SKM-1 treated with dmso at 0.1 percent for 144 hours (cell line): Measurements from ENCODE around the gene CASP14.
"Not testable (repeated sequence)": the region's sequence is repeated elsewhere in the genome, so short reads cannot be mapped to it uniquely, and the experiment has no call there.

Experiments used
- DNase-seq: peaks from one replicate; lab custom pipeline; 2025; ENCODE audit not compliant: unreplicated experiment; lab: John Stamatoyannopoulos, UW

Gene CASP14, protein sequence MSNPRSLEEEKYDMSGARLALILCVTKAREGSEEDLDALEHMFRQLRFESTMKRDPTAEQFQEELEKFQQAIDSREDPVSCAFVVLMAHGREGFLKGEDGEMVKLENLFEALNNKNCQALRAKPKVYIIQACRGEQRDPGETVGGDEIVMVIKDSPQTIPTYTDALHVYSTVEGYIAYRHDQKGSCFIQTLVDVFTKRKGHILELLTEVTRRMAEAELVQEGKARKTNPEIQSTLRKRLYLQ

DNA sequence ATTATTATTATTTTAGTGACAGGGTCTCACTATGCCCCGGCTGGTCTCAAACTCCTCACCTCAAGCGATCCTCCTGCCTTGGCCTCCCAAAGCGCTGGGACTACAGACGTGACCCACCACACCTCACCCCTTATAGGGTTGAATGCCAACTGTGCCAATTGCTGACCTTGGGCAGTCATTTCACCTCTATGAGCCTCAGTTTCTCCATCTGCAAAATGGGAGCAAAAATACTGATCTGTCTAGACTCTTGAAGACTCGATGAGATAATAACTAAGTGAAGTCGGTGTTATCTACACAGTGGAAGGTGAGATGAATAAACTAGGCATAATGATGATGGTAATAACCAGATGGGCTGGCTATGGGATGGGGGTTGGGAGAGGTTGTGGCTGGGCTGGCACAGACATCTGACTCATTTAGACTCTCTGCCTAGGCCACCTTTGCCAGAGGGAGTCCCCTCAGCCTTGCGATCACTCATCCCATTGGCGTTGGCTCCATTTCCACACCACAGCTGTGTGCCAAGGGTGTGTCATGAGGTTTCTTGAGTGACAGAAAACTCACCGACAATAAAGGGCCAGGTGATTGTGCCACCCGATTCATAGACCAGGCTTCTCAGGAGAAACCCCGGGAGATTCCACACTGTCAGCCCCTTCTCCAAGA is at the start of gene CASP14:
TSS of gene CASP14 (plus strand) at position 596 of the 657 bp plus-strand sequence. CDS start 2,772 bp downstream, outside the sequence.
- DNase-seq = no peak

DNA sequence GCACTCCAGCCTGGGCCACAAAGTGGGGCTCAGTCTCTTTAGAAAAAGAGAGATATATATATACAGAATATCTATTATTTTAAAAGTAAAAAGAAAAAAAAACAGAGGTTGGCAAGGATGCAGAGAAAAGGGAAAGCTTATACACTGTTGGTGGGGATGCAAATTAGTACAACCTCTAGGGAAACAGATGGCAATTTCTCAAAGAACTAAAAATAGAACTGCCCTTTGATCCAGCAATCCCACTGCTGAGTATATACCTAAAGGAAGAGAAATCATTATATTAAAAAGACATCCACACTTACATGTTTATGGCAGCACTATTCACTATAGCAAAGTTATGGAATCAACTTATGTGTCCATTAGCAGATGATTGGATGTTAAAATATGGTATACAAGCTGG is 41.0 kb upstream of the CASP14 start:
- DNase-seq = no peak

DNA sequence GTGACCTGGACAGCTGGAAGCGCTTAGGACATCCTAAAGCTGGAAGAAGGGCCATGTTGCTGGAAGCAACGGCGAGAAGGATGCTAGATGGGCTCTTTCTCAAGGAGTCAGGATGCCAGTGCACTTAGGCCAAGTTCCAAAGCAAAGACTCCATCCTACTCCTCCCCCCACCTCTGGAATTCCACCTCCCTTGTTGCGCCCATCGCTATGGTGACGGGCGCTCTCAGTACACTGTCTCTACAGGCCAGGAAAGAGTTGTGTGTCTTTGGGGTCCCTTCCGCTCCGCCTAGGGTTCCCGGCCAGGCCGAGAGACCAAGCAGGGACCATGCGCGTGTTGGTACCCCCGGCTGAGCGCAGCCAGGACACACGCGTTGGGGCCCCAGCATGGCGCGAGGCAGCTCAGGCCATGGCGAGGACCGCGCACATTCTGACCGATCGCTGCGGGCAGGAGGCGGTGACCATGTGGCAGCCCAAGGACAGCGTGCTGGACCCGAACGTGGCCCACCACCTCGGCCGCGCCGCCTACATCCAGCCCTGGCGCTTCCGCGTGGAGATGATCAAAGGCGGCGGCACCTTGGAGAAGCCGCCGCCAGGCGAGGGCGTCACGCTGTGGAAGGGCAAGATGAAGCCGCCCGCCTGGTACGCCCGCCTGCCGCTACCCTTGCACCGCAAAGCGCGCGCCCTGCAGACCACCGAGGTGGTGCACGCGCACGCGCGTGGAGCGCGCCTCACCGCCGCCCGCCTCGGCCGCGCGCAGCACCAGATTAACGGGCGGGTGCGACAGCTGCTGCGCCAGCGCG is 38.6 kb upstream of the CASP14 start:
- DNase-seq = no peak

DNA sequence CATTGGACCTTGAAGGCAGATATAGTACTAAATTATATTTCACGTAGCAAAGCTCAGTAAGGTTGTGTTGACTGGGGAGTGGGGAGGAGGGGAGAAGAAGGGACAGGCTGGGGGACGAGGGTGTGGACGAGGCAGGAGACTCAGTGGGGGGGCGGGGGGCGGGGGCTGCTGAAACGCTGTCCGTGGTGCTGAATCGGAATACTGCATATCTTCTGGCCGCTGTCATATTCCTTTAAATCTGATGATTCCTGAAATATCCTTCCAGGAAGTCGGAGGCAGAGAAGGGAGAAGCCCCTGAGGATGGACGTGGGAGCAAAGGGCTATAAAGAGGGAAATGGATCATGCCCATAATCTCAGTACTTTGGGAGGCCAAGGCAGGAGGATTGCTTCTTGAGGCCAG is 34.7 kb upstream of the CASP14 start:
- DNase-seq = no peak

DNA sequence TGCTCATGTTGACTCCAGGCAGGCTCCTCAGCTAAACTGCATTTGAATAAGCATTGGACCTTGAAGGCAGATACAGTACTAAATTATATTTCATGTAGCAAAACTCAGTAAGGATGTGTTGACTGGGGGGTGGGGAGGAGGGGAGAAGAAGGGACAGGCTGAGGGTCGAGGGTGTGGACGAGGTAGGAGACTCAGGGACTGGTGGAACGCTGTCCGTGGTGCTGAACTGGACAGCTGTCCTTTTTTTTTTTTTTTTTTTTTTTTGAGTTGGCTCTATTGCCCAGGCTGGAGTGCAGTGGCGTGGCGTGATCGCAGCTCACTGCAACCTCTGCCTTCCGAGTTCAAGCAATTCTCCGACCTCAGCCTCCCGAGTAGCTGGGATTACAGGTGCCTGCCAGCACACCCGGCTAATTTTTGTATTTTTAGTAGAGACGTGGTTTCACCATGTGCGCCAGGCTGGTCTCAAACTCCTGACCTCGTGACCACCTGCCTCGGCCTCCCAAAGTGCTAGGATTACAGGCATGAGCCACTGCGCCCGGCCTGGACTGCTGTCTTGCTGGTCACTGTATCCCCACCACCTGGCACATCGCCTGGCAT is 33.2 kb upstream of the CASP14 start:
- DNase-seq = no peak

DNA sequence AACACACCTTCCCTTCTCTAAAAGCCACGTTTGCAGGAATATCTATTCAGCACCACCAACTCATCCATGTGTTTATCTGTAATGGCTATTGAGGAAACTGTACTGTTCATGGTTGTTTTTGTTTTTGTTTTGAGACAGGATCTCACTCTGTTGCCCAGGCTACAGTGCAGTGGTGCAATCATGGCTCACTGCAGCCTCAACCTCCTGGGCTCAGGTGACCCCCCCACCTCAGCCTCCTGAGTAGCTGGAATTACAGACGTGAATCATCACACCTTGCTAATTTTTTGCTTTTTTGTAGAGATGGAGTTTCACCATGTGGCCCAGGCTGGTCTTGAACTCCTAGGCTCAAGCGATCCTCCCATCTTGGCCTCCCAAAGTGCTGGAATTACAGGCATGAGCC is 30.4 kb upstream of the CASP14 start:
- not testable (repeated sequence) for DNase-seq

DNA sequence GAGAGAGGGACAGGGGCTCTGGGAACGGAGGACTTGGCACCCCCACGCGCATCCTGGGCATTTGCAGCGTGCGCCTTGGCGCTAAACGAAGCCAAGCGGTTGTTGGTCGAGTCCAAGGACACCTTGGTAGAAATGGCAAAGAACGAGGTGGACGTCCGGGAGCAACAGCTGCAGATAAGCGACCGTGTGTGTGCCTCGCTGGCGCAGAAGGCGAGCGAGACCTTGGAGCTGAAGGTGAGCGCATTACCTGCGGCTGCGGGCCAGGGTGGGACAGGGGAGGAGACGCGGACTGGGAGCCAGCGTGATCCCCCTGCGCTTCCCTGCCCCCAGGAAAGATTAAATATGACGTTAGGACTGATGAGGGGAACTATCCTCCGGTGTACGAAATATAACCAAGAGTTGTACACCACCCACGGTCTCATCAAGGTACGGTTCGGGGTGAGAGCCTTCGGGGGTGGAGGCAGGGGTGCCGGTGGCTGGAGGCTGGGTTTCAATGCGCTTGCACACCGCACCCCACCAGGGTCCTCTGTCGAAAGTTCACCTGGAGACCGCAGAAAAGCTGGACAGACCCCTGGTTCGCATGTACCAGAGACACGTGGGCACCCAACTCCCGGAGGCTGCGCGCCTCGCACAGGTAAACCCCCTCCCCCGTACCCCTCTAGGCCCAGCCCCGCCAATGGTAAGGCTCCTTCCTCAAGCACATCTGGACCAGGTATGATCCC is 27.8 kb upstream of the CASP14 start:
- DNase-seq = no peak

DNA sequence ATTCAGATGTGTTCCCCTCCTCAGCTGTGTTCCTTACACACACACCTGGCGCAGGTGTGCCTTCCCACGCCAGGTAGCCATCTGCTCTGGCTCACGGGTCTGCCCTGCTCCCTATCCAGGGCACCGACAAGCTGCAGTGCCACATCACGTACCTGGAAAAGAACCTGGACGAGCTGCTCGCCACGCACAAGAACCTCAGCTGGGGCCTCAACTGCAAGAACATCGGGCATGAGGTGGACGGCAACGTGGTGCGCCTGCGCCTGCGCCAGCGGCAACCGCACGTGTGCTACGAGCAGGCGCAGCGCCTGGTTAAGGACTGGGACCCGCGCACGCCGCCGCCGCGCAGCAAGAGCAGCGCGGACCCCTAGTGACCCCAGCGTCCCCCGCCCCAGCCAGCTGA is 26.5 kb upstream of the CASP14 start:
- DNase-seq = no peak

DNA sequence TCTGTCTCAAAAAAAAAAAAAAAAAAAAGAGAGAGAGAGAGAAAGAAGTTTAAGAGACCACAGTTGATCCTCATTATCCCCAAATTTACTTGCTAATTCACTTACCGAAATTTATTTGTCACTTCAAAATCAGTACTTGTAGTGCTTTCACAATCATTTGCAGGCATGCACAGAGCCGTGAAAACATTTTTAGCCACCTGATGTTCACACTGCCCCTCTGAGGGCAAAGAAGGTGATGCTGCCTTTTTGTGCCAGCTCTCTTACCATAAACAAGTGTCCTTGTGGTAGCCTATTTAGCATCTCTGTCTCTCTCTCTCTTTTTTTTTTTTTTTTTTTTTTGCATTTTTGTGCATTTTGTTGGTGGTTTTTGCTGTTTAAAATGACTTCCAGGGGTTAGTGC is 24.1 kb upstream of the CASP14 start:
- peak; percentile 8 for DNase-seq

DNA sequence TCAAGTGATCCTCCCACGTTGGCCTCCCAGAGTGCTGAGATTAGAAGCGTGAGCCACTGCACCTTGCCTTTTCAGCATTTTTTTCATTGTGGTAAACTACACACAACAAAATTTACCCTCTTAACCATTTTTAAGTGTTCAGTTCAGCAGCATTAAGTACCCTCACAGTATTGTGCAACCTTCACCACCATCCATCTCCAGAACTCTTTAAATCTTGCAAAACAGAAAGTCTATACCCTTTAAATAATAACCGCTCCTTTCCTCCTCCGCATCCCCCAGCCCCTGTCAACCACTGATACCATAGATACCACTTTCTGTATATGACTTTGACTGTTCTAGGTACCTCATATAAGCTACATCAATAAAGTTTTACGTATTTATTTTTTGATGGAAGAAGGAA is 20.8 kb upstream of the CASP14 start:
- DNase-seq = no peak

DNA sequence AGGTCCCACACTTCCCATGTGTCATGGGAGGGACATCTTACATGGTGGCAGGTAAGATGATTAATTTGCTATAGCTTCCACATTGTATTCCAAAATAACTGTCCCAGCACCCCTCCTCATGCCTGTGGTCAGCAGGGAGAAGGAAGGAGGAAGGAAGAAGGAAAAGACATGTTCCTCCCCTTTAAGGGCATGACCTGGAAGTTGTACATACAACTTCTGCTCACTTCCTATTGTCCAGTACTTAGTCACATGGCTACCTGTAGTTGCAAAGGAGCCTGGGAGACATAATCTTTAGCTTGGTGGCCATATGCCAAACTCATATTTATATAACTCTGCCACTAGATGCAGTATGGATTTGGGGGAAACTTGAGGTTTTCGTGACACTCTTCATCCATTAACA is 17.6 kb upstream of the CASP14 start:
- no peak for DNase-seq

DNA sequence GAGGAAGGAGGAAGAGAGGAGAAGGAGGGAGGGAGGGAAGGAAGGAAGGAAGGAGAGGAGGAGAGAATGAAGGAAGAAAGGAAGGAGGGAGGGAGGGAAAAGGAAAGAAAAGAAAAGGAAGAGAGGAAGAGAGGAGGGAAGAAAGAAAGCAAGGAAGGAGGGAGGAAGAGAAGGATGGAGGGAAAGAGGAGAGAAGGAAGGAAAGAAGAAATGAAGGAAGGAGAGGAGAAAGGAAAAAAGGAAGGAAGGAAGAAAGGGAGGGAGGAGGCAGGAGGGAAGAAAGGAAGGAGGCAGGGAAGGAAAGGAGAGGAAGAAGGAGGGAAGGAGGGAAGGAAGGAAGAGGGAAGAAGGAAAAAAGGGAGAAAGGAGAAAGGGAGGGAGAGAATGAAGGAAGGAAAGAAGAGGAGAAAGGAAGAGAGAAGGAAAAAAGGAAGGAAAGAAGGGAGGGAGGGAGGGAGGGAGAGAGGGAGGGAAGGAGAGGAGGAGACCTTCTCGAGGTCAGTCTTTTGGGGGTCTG is 13.4 kb upstream of the CASP14 start:
- no peak for DNase-seq

DNA sequence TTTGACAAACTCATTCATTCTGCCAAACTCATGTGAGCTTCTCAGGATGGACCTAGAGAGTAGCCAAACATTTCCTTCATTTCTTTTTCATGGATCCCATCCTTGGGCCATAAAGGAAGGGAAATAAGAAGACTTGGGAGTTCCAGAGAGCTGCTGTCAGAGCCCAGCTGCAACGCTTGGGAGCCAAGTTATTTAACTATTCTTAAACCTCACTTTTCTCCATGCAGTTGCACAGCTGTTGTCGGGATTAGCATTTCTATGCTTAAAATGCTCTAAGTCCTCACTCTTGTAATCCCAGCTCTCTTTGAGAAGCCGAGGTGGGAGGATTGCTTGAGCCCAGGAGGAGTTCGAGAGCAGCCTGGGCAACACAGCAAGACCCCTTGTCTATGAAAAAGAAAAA is 11.7 kb upstream of the CASP14 start:
- no peak for DNase-seq

DNA sequence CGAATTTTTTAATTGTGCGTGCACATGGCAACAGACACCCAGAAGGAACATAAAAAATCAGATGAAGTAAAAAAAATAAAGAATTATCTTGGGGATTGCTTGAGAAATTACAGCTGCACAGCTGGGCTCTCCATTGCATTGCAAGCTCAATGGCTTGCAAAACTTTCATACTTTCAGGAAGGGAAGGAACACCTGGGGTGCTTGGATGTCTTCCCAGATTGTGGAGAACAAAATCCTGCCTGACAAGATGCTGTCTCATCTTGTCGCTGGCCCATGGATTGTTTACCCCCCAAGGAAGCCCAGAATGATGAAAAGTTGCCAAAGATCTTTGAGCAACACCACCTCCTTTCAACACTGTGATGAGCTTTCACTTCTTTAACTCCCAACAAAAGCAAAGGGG is 11.0 kb upstream of the CASP14 start:
- no peak for DNase-seq

DNA sequence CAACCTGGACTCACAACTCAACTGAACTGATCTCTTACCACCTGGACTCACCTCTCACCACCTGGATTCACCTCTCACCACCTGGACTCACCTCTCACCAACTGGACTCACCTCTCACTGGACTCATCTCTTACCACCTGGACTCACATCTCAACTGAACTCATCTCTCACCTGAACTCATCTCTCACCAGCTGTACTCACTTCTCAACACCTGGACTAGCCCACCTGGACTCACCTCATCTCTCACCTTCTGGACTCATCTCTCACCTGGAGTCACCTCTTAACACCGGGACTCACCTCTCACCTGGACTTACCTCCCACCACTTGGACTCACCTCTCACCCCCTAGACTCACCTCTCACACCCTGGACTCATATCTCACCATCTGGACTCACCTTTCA is 7.3 kb upstream of the CASP14 start:
- no peak for DNase-seq

DNA sequence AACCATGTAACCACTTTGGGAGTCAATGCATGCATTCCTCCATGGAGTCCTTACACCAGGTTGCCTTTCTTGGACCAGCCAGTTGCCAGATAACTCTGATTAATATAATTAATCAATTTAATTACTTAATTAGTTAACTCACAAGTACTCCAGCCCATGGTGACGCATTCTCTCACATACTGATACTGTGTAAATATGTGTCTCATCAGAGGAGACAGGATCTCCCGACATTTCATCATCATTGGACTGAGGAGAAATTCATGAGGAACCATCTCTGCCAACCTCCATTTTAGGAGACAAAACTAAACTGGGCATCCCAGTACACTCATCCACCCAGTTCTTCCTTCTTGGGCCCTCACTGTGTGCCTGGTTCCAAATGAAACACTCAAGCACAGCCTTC is 6.5 kb upstream of the CASP14 start:
- DNase-seq = no peak

DNA sequence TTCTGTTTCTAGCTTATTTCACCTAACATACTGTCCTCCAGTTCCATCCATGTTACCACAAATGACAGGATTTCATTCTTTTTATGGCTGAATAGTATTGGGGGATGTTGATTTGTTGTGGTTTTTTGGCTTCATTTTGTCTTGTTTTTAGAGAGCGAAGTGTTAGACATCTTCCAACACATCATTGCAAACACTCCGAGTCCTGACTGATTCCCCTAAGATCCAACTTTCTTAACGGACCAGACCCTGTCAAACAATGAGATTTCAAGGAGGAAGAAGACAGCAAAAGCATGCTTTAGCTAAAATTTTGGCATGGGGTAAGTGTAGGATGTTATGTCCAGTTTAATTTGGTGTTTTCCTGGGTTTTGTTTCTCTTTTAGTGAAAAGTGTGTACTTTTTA is 3.8 kb upstream of the CASP14 start:
- no peak for DNase-seq

DNA sequence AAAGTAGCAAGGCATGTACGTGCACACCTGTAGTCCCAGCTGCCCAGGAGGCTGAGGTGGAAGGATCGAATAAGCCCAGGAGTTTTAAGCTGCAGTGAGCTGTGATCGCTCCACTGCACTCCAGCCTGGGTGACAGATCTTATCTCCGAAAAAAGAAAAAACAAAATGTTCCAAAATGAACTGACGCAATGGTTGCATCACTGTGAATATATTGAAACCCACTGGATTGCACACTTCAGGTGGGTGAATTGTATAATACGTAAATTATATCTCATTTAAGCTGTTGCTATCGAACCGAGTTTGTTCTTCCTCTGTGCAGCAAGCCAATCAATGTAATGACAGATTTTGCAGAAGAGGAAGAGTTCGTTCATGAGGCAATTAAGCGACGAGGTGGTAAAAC is 1.6 kb upstream of the CASP14 start:
- DNase-seq = no peak

DNA sequence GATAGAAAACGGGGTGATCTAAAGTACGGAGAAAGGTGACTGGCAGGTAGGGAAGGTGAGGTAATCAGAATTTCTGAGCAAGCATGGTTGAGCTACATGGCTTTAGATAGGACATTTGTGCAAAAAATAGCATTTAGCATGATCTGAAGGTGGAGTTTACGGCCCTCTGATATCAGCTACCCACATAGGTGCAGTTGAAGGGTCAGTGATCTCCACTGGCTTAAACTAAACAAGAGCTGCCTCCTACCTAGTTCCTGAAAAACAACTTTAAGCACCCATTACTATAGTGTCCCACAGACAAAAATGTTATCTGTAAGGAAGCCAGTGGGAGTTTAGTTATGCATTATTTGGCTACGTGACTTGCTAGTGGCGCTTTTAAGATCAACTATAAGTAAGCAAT is 1.2 kb upstream of the CASP14 start:
- no peak for DNase-seq

DNA sequence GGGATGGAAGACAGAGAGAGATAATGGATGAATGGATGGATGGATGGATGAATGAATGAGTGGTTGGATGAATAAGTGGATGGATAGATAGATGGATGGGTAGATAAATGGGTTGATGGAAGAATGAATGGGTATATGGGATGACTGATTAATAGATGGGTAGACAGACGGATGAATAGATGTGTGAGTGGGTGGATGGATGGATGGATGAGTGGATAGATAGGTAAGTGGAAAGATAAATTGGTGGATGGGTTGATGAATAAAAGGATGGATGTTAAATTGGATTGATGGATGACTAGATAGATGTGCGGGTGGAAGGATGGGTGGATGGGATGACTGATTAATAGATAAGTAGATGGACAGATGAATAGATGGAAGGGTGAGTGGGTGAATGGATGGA is 1.4 kb downstream of the CASP14 start:
- DNase-seq = no peak

DNA sequence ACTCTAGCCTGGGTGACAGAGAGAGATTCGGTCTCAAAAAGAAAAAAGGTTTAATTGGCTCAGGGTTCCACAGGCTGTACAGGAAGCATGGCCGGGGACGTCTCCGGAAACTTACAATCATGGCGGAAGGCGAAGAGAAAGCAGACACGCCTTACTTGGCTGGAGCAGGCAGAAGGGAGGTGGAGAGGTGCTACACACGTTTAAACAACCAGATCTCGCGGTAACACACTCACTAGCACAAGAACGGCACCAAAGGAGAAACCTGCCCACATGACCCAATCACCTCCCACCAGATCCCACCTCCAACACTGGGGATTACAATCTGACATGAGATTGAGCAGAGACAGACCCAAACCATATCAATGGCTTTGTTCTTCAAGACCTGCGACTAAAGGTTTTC is 12.8 kb downstream of the CASP14 start:
- no peak for DNase-seq
